ENCODE data around the gene MTA3.
A peak's percentile ranks its signal among the peaks of the same experiment; 100 is the strongest.
"Not testable (repeated sequence)": the region's sequence is repeated elsewhere in the genome, so short reads cannot be mapped to it uniquely, and the experiment has no call there.

Gene MTA3

DNA sequence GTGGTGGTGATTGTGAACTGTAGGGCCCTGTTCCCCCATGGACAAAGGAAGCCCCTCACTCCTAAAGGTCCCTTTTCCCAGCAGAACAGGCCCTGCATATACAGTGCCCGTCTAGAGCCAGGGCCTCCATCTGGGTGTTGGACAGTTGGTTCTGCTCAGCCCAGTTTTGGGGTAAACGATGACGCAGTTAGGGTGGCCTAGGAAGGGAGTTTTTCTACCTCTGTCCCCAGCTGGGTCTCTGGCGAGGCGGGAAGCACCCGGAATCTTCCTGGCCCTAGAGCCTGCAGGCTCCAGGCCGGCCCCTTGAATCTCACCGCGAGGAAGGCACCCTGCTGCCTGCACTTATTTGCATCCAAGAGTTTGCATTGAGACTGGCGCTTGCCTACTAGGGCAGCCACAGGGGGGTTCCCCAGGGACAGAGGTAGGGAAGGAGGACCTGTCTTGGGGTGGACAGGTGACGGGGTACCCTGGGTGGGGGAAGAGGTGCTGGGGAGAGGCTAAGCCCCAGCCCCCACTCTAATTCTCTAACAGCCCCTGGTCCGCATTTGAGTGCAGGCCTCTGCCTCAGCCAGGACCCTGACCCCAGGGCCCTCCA, 529 bp upstream of the MTA3 start:
- no peak for ATAC-seq

DNA sequence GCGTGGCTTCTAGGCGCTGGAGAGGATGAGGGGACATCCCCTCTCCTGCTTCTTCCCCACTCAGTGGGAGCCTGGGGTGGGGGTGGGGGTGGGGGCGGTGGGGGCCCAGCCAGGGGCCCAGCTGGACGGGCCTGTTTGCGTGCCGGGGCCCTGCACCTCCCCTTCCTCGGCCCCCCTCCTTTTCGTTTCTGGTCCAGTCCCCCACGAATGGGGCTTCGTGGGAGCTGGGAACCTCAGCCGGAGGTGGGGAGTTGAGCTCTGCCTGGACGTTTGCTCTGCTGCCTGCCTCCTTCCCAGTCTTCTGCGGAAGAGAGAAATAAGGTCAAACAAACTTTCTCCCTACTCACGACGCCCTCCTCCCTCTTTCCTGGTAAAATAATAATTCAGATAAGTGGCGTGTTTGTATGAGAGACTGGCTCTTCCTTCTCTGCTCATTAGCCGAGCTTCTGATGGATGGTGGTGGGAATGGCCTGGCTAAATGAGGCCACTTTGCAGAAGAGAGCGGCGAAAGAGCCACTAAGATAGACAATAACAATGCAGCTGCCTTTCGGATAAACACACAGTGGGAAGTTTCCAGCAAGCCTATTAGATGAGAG, 782 bp downstream of the MTA3 start:
- ATAC-seq = no peak

DNA sequence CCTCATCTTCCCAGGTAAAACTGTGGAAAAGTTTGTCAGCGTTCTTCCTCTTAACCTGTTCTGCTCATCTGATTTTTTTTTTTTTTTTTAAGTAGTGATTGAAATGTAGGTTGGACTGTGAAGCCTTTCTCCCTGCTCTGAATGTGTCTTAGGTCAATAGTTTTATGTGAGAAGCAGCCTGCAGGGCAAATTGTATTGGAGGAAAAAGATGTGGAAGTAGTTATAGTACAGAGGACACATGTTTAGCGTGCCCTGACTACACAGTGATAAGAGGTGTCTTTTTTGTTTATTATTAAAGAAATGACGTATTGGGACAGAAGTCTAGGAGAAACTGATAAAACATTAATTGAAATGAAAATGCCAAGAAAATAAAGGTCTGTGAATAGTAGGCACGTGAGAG, 1.5 kb downstream of the MTA3 start:
- ATAC-seq = no peak

DNA sequence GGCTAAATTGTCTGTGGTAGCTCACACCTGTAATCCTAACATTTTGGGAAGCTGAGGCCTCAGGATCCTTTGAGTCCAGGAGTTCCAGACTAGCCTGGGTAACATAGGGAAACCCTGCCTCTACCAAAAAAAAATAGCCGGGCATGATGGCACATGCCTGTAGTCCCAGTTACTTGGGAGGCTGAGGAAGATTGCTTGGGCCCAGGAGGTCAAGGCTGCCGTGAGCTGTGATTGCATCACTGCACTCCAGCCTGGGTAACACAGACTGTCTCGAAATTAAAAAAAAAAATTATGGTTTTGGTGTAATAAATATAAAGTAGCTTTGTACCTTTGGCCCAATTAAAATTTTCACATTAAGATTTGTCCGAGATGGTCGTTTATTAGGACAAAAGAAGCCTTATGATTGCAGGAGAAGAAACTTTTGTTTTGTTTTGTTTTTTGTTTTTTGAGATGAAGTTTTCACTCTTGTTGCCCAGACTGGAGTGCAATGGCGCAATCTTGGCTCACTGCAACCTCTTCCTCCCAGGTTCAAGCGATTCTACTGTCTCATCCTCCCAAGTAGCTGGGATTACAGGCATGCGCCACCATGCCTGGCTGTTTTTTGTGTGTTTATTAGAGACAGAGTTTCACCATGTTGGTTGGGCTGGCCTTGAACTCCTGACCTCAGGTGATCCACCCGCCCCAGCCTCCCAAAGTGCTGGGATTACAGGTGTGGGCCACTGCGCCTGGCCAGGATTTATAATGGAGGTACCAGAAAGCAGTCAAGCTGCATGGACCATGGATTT, 4.1 kb downstream of the MTA3 start:
- no peak for ATAC-seq

DNA sequence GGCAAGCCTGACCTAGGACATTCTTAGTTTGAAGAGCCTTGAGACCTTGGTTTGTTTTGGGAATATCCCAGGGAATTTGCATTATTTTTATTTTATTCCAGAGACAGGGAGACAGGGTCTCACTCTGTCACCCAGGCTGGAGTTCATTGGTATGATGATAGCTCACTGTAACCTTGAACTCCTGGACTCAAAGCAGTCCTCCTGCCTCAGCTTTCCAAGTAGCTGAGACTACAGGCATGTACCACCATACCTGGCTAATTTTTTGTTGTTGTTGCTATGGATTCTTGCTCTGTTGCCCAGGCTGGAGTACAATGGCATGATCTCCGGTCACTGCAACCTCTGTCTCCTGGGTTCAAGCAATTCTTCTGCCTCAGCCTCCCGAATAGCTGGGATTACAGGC, 4.8 kb downstream of the MTA3 start:
- no peak for ATAC-seq

DNA sequence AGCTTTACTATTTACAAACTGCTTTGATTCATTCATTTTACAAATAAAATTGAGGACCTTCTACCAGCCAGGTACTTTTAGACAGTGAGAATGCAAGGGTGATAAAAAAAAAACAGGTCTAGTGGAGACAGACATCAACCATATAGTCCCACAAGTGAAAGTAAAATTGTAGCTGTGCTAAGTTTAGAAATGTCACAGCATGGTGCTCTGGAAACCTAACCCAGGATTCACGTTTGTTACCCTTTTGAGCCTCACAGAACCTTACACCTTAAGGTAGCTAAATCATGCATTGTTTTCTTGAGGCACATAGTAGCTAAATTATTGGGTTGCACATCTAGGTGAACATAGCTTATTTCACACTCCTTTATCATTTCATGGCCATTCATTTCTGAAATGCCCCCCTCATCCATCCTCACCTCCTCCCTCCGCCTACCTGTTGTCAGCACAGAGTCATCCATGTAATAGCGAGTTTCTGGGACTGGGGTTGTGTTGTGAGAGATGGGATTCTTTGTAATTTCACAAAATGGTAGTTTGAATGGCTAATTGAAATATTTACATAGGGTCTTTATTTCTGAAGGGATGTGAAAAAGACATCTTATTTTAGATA, 7.1 kb downstream of the MTA3 start:
- peak in 1 of 2 donors; percentile 20 for ATAC-seq

DNA sequence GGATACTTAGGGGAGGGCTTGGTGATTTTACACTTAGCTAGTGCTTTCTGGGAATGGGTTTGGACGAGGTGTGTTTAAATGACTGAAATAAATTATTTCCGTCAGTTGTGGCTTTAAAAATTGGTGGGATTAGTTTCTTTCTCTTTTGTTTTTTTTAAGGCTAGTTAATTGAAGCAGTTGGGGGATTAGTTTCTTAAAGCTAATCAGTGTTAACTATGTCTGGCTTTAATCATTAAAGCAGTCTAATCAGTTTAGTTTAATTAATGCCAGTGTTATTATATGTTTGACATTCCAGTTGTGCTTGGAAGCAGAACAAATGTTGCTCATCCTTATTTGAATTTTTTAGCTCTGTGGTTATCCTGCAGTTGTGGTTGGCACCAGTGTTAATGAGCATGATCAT, 10.2 kb downstream of the MTA3 start:
- no peak for ATAC-seq

DNA sequence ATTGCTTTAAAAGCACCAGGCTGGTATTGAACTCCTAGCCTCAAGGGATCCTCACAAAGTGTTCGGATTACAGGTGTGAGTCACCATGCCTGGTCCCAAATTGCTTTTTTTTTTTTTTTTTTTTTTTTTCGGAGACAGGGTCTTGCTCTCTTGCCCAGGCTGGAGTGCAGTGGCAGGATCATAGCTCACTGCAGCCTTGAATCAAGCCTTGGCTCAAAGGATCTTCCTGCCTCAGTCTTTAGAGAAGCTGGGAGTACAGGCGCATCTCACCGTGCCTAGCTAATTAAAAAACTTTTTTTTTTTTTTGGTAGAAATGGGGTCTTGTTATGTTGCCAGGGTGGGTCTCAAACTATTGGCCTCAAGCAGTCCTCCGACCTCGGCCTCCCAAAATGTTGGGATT, 12.8 kb downstream of the MTA3 start:
- no peak for ATAC-seq

DNA sequence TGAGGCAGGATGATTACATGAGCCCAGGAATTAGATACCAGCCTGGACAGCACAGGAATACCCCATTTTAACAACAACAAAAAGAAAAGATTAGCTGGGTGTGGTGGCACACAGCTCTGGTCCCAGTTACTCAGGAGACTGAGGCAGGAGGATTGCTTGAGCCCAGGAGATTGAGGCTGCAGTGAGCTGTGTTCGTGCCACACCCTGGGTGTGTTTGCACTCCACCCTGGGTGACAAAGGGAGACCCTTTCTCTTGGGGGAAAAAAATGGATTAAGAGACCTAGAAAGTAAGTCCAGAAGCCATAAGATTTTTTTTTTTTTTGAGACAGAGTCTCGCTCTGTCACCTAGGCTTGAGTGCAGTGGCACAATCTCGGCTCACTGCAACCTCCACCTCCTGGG, 16.2 kb downstream of the MTA3 start:
- ATAC-seq = not testable (repeated sequence)

DNA sequence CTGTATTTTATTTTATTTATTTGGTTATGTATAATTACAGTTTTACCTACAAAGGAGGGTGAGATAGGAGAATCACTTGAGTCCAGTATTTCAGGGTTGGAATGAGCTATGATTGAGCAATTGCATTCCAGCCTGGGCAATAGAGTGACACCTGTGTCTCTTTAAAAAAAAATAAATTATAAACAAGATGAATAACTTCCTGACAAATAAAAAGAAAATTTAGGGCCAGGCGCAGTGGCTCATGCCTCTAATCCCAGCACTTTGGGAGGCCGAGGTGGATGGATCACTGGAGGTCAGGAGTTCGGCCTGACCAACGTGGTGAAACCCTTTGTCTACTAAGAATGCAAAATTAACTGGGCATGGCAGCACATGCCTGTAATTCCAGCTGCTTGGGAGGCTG, 17.3 kb downstream of the MTA3 start:
- ATAC-seq = no peak

DNA sequence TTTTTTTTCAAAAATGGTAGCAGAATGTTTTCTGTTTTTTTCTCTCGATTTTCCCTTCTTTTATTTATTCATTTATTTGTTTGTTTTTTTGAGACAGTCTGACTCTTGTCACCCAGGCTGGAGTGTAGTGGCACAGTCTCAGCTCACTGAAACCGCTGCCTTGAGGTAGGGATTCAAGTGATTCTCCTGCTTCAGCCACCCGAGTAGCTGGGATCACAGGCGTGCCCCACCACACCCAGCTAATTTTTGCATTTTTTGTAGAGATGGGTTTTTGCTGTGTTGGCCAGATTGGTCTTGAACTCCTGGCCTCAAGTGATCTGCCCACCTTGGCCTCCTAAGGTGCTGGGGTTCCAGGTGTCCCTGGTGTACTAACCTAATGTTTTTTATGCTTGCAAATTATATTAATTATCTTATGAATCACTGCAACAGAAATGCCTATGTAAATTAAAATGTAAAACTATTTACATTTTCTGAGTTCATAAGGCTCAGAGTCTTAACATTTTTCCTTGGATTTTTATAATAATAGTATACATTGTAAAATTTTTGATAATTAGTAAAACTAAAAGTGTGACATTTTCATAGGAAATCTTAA, 19.2 kb downstream of the MTA3 start:
- no peak for ATAC-seq

DNA sequence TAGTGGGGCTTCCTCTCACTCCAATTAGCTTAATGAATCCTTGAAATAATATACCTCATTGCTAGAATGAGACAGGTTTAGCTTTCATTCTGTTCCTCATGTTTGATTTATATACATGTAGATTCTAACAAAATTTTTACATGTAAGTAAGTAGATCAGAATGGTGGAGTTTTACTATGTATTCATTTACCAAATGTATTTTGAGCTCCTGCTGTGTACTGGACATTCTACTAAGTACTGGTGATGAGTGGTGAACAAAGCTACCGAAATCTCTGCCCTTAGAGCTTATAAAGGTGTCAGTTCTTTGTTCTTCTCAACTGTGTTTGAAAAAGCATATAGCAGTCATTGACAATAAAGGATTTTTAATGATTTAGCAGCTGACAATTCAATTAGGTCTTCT, 19.7 kb downstream of the MTA3 start:
- no peak for ATAC-seq

DNA sequence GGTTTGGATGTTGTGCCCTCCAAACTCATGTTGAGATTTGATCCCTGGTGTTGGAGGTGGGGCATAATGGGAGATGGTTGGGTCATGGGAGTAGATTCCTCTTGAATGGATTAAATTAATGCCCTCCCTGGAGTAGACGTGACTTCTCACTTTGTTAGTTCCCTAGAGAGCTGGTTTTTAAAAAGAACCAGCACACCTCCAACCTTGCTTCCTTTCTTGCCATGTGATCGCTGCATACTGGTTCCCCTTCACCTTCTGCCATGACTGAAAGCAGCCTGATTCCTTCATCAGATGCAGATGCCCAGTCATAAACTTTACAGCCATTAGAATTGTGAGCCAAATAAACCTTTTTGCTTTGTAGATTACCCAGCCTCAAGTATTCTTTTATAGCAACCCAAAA, 21.7 kb downstream of the MTA3 start:
- ATAC-seq = no peak

DNA sequence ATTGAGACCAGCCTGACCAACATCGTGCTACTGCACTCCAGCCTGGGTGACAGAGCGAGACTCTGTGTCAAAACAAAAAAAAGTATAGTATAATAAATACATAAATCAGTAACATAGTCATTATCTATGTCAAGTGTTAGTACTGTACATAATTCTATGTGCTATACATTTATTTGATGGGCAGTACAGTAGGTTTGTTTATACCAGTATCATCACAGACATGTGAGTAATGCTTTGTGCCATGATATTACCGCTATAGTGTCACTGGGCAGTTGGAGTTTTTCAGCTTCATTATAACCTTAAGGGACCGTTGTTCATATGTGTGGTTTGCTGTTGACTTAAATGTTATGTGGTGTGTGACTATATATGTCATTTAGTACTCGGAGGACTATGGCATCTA, 24.9 kb downstream of the MTA3 start:
- ATAC-seq = no peak

DNA sequence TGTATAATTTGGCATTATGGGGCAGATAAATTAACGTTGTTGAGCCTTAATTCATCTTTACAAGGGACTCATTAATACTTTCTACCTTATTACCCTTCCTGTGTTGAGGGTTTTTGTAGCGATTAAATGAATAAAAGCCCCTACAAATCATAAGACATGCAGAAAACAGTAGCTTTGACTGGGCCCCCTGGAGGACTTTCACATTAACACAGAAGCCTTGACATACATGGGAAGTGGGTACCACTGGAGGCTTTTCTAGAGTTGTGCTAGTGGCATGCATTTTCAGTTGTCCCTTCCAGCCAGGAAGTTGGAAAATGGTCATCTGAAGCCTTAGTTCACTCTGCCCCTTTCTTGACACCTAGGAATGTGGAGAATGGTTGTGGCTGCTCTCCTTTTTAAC, 30.2 kb downstream of the MTA3 start:
- ATAC-seq = no peak

DNA sequence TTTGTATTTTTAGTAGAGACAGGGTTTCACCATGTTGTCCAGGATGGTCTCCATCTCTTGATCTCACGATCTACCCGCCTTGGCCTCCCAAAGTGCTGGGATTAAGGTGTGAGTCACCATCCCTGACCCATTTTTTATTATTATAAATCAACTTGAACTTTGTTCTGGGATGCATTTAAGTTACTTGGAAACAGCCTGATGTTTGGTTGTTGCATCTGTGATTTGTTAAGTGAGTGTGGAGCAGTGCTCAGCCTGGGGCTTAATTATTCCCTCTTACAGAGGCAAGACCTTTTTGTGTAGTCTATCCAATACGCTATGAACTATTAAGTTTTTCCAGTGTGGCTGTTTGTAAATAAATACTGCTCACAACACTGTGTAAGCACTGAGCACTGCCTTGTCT, 32.6 kb downstream of the MTA3 start:
- ATAC-seq = no peak

DNA sequence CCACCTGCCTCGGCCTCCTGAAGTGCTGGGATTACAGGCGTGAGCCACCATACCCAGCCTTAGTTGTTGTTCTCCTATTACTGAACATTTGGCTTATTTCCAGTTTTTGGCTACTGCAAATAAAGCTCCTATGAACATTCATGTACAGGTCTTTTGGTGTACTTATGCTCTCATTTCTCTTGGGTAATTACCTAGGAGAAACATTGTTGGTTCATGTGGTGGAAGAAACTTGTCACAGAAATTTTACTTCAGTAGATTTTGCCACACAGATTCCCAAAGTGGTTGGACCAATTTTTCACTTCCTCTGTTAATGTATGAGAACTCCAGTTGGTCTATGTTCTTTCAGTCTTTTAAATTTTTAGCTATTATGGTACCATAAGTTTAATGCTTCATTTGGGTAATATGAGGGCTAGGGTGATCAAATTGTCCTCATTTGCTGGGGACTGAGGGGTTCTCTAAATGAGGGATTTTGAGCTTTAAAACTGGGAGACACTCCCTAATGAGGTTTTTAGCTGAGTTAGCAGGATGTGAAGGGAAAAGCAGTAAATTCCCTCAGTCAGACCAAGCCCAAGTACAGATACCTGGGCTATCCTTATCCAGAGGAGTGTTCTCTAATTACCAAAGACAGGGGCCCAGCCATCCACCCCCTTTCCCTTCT, 33.9 kb downstream of the MTA3 start:
- peak in 1 of 2 donors; percentile 13 for ATAC-seq

DNA sequence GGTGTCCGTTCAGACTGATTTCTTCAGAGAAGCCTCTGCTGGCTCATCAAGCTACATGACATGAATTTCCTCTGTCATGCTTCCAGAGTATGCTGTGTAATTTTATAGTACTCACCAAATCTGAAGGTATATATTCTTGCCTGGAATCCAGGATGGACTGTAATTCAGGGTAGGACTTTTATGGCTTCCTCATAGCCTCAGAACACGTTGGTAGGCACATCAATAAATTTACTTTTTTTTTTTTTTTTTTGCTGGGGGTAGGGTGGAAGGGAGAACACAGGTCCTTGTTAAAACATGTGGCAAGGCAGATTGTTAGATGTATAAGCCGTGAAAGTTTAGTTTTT, 34.4 kb downstream of the MTA3 start:
- ATAC-seq = no peak

DNA sequence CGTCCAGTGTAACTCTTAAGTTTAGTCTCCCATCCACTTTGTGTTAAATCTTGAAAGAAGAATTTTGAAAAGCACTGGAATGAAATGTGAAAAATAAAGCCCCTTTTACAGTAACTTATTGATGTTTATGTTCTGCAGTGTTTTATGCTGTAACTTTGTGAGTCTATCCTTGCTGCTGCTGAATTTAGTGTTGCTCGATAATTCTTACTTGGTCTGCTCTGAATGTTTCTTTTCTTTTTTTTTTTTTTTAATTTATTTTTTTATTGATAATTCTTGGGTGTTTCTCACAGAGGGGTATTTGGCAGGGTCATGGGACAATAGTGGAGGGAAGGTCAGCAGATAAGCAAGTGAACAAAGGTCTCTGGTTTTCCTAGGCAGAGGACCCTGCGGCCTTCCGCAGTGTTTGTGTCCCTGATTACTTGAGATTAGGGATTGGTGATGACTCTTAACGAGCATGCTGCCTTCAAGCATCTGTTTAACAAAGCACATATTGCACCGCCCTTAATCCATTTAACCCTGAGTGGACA, 36.0 kb downstream of the MTA3 start:
- not testable (repeated sequence) for ATAC-seq

DNA sequence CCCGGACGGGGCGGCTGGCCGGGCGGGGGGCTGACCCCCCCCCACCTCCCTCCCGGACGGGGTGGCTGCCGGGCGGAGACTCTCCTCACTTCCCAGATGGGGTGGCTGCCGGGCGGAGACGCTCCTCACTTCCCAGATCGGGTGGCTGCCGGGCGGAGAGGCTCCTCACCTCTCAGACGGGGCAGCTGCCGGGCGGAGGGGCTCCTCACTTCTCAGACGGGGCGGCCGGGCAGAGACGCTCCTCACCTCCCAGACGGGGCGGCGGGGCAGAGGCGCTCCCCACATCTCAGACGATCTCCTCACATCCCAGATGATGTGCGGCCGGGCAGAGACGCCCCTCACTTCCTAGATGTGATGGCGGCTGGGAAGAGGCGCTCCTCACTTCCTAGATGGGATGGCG, 37.7 kb downstream of the MTA3 start:
- not testable (repeated sequence) for ATAC-seq

DNA sequence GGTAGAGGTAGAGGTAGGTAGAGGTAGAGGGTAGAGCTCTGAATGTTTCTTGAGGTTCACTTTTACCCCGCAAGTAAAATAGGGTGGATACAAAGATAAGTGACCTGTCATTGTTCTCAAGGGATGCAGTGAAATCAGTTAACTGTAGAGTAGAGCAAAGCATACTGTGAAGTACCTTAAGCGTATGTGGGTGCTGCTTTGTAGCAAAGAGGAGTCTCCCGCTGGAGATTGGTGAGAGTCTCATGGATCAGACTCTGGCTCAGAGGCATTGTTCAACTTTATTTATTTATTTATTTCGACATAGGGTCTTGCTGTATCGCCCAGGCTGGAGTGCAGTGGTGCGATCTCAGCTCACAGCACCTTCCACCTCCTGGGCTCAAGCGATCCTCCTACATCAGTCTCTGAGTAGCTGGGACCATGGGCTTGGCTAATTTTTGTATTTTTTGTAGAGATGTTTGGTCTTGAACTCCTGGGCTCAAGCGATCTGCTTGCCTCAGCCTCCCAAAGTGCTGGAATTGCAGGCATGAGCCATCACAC, 38.7 kb downstream of the MTA3 start:
- no peak for ATAC-seq

DNA sequence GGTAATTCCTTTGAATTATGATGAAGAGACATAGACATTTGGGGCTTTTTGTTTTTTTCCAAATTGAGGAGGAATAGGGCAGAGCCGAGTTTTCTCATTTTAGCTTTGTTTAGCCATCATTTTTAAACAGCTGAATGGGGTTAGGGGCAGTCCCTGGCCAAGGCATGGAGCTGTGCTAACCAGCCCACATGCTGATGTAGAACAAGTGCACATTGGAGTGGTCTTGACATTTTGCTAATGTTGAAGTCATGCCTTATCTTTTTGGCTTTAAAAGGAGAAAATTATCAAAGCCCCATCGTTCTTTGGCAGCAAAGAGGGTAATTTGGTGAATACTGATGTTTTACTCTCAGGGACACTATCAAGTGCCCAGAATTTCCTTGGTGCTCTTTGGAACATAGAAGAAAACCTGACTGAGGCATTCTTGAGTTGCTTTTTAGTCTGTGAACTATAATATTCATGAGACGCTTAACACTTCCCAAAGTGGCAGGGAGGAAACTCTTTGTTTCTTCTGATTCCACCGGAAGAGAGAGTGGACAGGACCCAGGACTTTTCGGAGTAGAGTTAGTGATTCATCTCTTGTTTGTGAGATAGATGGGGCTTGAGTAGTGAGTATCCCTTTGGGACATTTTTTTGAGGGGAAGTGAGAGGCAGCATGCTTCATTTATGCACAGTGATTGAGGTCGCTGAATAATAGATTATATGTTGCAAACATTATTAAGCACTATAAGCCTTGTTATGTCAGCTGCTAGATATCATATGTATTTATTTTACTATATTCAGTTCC, 45.0 kb downstream of the MTA3 start:
- ATAC-seq = no peak

Data from activated CD4-positive, CD25-positive, alpha-beta regulatory T cell treated with anti-CD3 and anti-CD28 coated beads, Interleukin-2, amount 50 U/mL, for 24 hours (primary cell).